ENCODE results near the gene VCP. TPM values are rescaled to one million over a fixed set of nuclear protein-coding genes. Genes with fewer than 3 reads are reported as not detected.
"Not testable (repeated sequence)": the region's sequence is repeated elsewhere in the genome, so short reads cannot be mapped to it uniquely, and the experiment has no call there.

VCP gene
- total RNA-seq, 2 experiments from 2014 or later, result 218 to 245 TPM

DNA sequence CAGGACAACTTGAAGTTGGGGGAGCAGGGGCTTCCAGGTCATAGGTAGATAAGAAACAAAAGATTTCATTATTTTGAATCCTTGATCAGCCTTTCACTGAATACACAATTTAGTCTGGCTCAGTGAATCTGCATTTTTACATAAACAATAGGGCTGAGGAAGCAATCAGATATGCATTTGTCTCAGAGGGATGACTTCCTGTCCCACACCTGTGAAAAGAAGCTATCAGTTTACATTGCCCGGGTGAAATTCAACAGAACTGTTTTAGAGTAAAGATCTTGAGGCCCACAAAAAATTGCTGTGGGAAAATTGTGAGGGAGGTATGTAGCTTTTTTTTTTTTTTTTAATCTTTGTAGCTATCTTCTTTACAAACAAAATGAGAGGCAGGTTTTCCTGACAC lies 44.6 kb downstream of the VCP start:
- Mint-ChIP-seq H3K4me3 (no peak overlapping the region), H3K36me3 (ENCODE audit: low read depth) (no peaks in the 10 kb centered on the region), H3K27me3 (no peaks in the 10 kb centered on the region), H3K4me1 (ENCODE audit: low read depth) (peaks cover 6% of the 10 kb centered on the region), H3K9me3 (no peaks in the 10 kb centered on the region), H3K27ac (no peak overlapping the region)
- ChIA-PET CTCF (interaction anchor here (1.0 kb wide), 1 partner anchor 23 kb away, joined by 4 read pairs; no protein-coding TSS in a partner anchor), POLR2A (interaction anchor here (0.7 kb wide), 1 partner anchor 39 kb away, joined by 3 read pairs; no protein-coding TSS in a partner anchor)
- ATAC-seq (ENCODE audit: poor library complexity) (no peak), DNase-seq (no peak)
- H3K27me3 ChIP-seq (ENCODE audit: control insufficient read depth in 1 of 2, insufficient read depth in 2 of 2, low read length in 2 of 2), result no peaks in the 10 kb centered on the region
- H3K27ac ChIP-seq (ENCODE audit: low read depth in 1 of 2, low read length in 2 of 2), result no peak overlapping the region
- no peaks in the 10 kb centered on the region for H3K9me3 ChIP-seq (ENCODE audit: control insufficient read depth in 1 of 2, insufficient read depth in 1 of 2, low read length in 2 of 2)
- H3K4me1 ChIP-seq (ENCODE audit: insufficient read depth, low read length), result no peaks in the 10 kb centered on the region
- H3K4me3 ChIP-seq (ENCODE audit: low read length), result no peak overlapping the region
- intact Hi-C loops (cut with DNase I, micrococcal nuclease), result no loop called here
- TF ChIP-seq CTCF (IDR thresholded peaks at IDR 0.05), result no peak
- H3K36me3 ChIP-seq (ENCODE audit: insufficient read depth, low read length), result no peaks in the 10 kb centered on the region

GRCh38 chr9:35027374-35027773 lies 45.1 kb downstream of the VCP start:
- H3K9me3 Mint-ChIP-seq, result no peaks in the 10 kb centered on the region
- no peak overlapping the region for H3K4me3 ChIP-seq (ENCODE audit: low read length)
- H3K4me1 ChIP-seq (ENCODE audit: insufficient read depth, low read length), result no peaks in the 10 kb centered on the region
- intact Hi-C loops (cut with DNase I, micrococcal nuclease), result no loop called here
- no peak overlapping the region for H3K27ac Mint-ChIP-seq
- H3K4me1 Mint-ChIP-seq (ENCODE audit: low read depth), result peaks cover 6% of the 10 kb centered on the region
- ATAC-seq (ENCODE audit: poor library complexity) (no peak), DNase-seq (no peak)
- no peaks in the 10 kb centered on the region for H3K36me3 Mint-ChIP-seq (ENCODE audit: low read depth)
- H3K27me3 Mint-ChIP-seq, result no peaks in the 10 kb centered on the region
- H3K4me3 Mint-ChIP-seq, result no peak overlapping the region
- no peak for TF ChIP-seq CTCF (IDR thresholded peaks at IDR 0.05)
- no peaks in the 10 kb centered on the region for H3K27me3 ChIP-seq (ENCODE audit: control insufficient read depth in 1 of 2, insufficient read depth in 2 of 2, low read length in 2 of 2)
- POLR2A ChIA-PET, result no interaction called here
- H3K36me3 ChIP-seq (ENCODE audit: insufficient read depth, low read length), result peaks cover 1% of the 10 kb centered on the region
- no peaks in the 10 kb centered on the region for H3K9me3 ChIP-seq (ENCODE audit: control insufficient read depth in 1 of 2, insufficient read depth in 1 of 2, low read length in 2 of 2)
- H3K27ac ChIP-seq (ENCODE audit: low read depth in 1 of 2, low read length in 2 of 2), result no peak overlapping the region
- CTCF ChIA-PET, result interaction anchor here (1.0 kb wide), 1 partner anchor 24 kb away, joined by 4 read pairs; no protein-coding TSS in a partner anchor

DNA sequence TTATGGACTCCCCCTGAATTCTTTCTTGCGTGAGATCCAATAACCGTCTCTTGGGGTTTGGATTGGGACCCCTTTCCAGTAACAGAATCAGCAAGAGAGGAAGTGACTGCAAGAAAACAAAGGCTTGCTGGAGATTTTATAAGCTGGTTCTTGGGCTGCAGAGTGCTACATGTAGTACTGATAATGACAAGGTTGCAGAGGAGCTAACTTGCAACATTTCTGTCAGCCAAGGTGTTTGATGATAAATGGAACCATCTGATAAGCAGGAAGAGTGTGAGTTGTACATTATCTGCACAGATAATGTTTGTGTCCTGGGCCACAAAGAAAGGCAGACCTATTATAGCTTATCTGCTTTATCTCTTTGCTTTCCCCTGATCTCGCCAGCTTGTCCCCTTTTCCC lies 45.8 kb downstream of the VCP start:
- no peak for TF ChIP-seq CTCF (IDR thresholded peaks at IDR 0.05)
- no peaks in the 10 kb centered on the region for H3K4me1 ChIP-seq (ENCODE audit: insufficient read depth, low read length)
- H3K27me3 Mint-ChIP-seq, result no peaks in the 10 kb centered on the region
- H3K27ac ChIP-seq (ENCODE audit: low read depth in 1 of 2, low read length in 2 of 2), result no peak overlapping the region
- intact Hi-C loops (cut with DNase I, micrococcal nuclease), result no loop called here
- no peak overlapping the region for H3K4me3 Mint-ChIP-seq
- no peak for ATAC-seq (ENCODE audit: poor library complexity)
- H3K36me3 ChIP-seq (ENCODE audit: insufficient read depth, low read length), result peaks cover 3% of the 10 kb centered on the region
- no peaks in the 10 kb centered on the region for H3K27me3 ChIP-seq (ENCODE audit: control insufficient read depth in 1 of 2, insufficient read depth in 2 of 2, low read length in 2 of 2)
- H3K27ac Mint-ChIP-seq, result no peak overlapping the region
- POLR2A ChIA-PET, result no interaction called here
- H3K4me3 ChIP-seq (ENCODE audit: low read length), result no peak overlapping the region
- no peaks in the 10 kb centered on the region for H3K9me3 Mint-ChIP-seq
- DNase-seq, result no peak
- no peaks in the 10 kb centered on the region for H3K36me3 Mint-ChIP-seq (ENCODE audit: low read depth)
- peaks cover 6% of the 10 kb centered on the region for H3K4me1 Mint-ChIP-seq (ENCODE audit: low read depth)
- H3K9me3 ChIP-seq (ENCODE audit: control insufficient read depth in 1 of 2, insufficient read depth in 1 of 2, low read length in 2 of 2), result no peaks in the 10 kb centered on the region
- CTCF ChIA-PET, result no interaction called here

- CTCF ChIA-PET; POLR2A ChIA-PET; ATAC-seq (ENCODE audit: poor library complexity); H3K4me3 ChIP-seq (ENCODE audit: low read length); H3K4me1 Mint-ChIP-seq (ENCODE audit: low read depth); H3K27ac Mint-ChIP-seq; H3K27me3 ChIP-seq (ENCODE audit: control insufficient read depth in 1 of 2, insufficient read depth in 2 of 2, low read length in 2 of 2); H3K9me3 ChIP-seq (ENCODE audit: control insufficient read depth in 1 of 2, insufficient read depth in 1 of 2, low read length in 2 of 2); H3K9me3 Mint-ChIP-seq; intact Hi-C loops (cut with DNase I, micrococcal nuclease); H3K4me3 Mint-ChIP-seq; H3K36me3 Mint-ChIP-seq (ENCODE audit: low read depth); H3K36me3 ChIP-seq (ENCODE audit: insufficient read depth, low read length); H3K27ac ChIP-seq (ENCODE audit: low read depth in 1 of 2, low read length in 2 of 2); H3K4me1 ChIP-seq (ENCODE audit: insufficient read depth, low read length); H3K27me3 Mint-ChIP-seq: not testable (repeated sequence)
- peak in 1 of 14 experiments; percentile 0 for DNase-seq
Measured at GRCh38 chr9:35023443-35023842, 49.0 kb downstream of the VCP start.
